ENCODE measurements around the gene ZNF491.
"Not testable (repeated sequence)": the region's sequence is repeated elsewhere in the genome, so short reads cannot be mapped to it uniquely, and the experiment has no call there.

Gene ZNF491

GRCh38 chr19:11807099-11807380 lies 8.7 kb downstream of the ZNF491 start:
- no peak for DNase-seq

DNA sequence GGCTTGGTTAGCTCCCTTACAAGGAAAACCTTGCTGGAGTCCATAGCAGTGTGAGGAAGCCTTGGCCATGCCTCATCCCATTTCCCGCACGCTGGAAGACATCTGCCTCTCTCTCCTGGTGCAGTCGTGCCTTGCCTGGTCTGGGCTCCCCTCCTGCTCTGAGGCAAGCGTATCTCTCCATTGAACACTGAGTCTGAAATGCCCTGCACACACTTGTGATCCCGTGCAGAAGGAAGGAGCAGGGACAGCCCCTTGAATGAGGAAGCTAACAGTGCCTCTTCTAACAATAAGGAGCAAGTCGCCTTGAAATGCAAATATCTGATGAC lies 15.3 kb downstream of the ZNF491 start:
- no peak for DNase-seq

DNA sequence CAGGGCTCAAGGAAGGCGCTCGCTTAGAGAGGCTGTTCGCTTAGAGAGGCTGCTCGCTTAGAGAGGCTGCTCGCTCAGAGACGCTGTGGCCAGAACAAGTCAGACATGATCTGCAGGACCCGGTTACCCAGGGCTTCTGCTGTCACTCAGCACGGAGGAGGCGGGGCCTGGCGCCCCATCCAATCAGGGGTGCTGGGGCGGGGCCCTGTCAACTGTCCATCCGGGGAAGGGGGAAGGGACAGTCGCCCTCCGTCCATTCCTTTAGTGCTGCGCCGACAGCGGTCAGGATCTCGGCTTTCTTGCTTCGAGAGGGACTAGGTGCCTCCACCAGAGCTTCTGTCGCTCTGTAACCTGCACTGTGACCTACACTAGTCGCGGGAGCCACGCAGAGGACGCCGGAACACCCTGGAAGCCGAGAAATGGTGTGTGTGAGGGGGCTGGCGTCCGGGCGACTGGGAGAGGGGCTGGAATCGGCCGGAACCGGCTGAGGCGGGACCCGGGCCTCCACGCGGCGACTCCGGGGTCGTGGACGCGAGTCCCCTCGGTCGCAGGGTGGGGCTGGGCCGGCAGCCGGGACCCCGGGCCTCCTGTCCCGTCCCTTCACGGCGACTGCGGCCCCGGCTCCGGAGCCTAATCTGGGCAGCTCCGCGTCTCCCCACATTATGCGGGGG lies 15.8 kb downstream of the ZNF491 start, which contains the start of gene ZNF440:
TSS of gene ZNF440 (plus strand) at position 245 of the 671 bp plus-strand sequence. CDS start at position 420, 175 bp downstream.
- DNase-seq, result peak; percentile 61

DNA sequence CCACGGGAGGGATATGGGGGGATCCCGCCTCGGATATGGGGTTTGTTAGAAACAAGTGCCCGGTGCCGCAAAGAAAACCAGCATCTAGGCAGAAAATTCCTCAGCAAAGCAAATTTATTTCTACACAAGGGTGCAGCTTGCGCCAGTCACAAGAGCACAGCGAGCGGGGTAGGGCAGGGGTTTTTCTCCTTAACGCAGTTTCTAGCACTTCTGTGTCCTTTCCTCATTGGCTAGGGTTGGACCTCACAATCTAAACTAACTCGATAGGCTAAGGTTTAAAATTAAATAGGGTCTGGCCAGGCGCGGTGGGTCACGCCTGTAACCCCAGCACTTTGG lies 16.3 kb downstream of the ZNF491 start:
- DNase-seq, result no peak

DNA sequence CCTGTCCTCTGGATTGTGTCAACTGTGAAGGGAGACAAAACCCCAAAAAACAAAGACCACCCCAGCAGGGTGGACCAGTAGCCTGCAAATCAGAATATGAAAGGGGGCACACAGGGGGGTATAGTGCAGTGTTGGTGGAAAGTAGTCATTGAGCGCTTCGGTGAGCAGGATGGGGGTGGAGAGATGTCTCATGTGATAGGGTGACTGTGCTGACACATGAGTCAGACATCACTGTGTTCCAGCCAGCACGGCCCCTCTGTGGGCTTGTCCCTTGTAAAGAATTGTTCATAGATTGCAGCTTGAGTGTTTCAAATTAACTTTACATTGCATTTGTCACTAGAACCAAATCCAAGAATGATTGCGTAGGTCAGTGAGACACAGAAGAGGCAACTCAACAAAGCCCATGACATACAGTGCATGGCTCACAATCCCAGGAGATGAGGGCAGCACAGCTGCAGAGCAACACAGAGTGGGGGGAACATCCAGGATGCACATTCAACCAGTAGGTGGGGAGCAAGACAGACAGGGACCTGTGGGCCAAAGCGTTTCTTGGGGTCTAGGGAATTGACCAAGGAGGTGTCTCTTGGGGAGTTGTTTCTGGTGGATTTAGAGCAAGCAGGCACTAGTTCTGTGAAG lies 23.3 kb downstream of the ZNF491 start:
- no peak for DNase-seq

- not testable (repeated sequence) for DNase-seq
Measured at GRCh38 chr19:11828957-11829876, 30.9 kb downstream of the ZNF491 start.

- DNase-seq, result no peak
Measured at GRCh38 chr19:11832253-11832912, 34.1 kb downstream of the ZNF491 start.

DNA sequence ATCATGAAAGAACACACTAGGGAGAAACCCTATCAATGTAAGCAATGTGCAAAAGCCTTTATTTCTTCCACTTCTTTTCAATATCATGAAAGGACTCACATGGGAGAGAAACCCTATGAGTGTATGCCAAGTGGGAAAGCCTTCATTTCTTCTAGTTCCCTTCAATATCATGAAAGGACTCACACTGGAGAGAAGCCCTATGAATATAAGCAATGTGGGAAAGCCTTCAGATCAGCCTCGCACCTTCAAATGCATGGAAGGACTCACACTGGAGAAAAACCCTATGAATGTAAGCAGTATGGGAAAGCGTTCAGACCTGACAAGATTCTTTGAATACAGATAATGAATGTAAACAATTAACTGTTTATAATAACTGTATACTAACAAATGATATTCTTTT lies 35.2 kb downstream of the ZNF491 start:
- no peak for DNase-seq

GRCh38 chr19:11835626-11836066 lies 37.3 kb downstream of the ZNF491 start:
- not testable (repeated sequence) for DNase-seq

- DNase-seq, result no peak
Measured at GRCh38 chr19:11843722-11844121, 45.4 kb downstream of the ZNF491 start.

- DNase-seq, result not testable (repeated sequence)
Measured at GRCh38 chr19:11847615-11848014, 49.3 kb downstream of the ZNF491 start.

GRCh38 chr19:11848200-11848593 lies 49.9 kb downstream of the ZNF491 start:
- no peak for DNase-seq

DNA sequence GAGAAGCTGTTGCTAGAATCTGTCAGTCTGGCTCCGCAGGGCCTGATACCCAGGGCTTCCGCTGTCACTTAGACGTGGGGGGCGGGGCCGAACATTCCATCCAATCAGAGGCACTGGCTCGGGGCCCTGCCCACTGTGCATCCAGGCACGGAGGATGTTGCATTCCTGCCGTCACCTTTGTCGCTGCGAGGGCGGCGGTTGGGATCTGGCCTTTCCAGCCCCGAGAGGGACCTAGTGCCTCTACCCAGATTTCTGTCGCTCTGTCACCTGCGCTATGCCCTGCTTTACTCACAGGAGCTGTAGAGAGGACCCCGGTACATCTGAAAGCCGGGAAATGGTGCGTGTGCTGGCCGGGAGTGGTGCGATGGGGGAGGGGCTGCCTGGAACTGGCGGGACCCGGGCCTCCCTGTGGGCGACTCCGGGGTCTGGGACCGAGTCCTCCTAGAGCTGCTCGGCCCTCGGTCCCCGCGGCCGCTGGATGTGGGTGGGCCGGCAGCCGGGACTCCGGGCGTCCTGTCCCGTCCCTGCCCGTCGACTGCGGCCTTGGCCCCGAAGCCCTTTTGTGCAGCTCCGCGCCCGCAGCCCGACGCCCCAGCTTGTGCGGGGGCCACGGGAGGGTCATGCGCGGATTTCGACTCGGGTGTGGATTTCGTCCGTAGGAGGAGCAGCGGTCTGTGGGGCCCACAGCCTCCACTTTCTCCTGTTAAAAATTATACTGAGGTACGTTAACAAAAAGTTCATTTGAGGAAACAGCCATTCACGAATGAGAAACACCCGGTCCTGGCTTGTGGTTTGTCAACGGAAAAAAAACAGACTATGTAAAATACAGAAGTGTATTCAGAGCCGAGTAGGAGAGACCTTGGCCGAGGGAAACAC lies 50.5 kb downstream of the ZNF491 start, which contains the start of gene ZNF439:
TSS of gene ZNF439 (plus strand) at position 133 of the 876 bp plus-strand sequence. CDS start at position 275, 142 bp downstream.
- peak; percentile 68 for DNase-seq

DNA sequence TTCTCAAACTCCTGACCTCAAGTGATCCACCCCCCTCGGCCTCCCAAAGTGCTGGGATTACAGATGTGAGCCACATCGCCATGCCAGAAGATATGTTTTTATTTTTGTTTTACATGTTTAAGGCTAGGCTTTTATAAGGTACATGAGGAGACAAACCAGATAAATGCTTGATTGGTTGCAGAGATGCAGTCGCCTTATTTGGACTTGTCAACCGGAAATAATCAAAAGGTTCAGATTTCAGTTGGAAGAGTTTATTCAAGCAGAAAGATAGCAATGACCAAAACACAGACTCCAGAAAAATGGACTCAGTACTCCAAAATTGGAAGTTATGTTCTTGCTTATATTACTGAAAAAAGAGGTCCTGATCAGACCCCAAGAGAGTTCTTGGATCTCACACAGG lies 52.0 kb downstream of the ZNF491 start:
- DNase-seq, result not testable (repeated sequence)

DNA sequence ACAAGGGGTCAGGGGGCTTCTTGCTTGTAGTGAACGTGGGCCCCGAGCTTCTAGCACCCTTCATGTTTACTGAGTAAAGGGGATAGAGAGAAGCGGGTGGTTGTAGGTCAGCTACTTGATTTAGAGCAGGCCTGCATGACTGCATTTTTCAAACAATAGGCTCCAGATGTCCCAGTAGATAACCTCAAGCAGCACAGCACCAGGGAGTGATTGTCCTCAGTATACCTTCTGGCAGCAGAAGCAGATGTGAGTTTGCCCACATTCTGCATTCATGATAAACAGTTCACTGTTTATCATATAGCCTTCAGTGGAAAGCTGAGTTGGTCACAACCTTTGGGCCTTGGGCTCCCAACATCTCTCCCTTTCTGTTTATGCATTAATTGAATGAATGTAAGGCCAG lies 55.0 kb downstream of the ZNF491 start:
- DNase-seq, result no peak

DNA sequence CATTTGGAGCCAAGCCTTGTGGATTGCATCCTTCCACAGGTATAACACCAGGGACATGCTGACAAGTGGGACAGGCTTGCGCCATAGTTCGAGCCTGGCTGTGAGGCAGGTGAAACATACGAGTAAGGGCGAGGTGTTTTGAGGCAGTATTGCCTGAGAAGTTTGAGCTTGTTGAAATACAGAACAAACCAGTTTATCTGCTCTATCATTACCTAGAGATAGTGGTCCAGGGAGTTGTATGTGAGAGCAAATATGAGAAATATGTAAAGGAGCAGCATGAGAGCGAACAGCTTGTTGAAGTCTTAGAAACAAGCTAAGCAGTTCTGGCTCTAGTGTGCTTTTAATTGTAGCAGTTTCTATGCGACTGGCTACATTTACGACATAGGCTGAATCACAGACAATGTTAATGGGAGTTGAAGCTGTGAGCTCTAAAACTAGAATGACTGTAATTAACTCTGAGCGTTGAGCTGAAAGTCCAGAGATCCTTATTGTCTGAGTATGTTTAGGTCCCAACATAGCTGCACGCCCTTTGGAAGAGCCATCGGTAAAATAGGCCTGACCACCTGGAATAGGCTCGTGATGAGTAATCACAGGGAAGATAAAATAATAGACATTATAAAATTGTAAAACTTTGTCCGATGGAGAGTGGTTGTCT lies 58.4 kb downstream of the ZNF491 start:
- DNase-seq, result no peak

All from NCI-H345 (cell line).